Inflammatory macrophage (primary cell): Measurements from ENCODE around the gene CD19.
A peak's percentile ranks its signal among the peaks of the same experiment; 100 is the strongest.
"Not testable (repeated sequence)": the region's sequence is repeated elsewhere in the genome, so short reads cannot be mapped to it uniquely, and the experiment has no call there.

Experiments
- DNase-seq, 2 donors: peaks; one replicate each; pipeline ENCODE4 v3.0.0-alpha.2; 2020 to 2022
- total RNA-seq, 18 experiments: gene quantifications; one replicate each; lab custom pipeline; 2026; ENCODE audit warnings: mixed read lengths in 6 of 18, inconsistent platforms in 2 of 18; lab: John Stamatoyannopoulos, UW

The CD19 gene
- total RNA-seq: 0 to 0.33 (median 0.08) reads per million in 18 experiments

DNA sequence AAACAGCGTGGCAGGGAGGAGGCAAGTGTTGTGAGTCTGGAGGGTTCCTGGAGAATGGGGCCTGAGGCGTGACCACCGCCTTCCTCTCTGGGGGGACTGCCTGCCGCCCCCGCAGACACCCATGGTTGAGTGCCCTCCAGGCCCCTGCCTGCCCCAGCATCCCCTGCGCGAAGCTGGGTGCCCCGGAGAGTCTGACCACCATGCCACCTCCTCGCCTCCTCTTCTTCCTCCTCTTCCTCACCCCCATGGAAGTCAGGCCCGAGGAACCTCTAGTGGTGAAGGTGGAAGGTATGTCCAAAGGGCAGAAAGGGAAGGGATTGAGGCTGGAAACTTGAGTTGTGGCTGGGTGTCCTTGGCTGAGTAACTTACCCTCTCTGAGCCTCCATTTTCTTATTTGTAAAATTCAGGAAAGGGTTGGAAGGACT, at the start of gene CD19:
CD19 (plus strand) TSS at position 171 of the 425 bp plus-strand sequence; CDS start at position 201, 30 bp downstream.
- no peak for DNase-seq

DNA sequence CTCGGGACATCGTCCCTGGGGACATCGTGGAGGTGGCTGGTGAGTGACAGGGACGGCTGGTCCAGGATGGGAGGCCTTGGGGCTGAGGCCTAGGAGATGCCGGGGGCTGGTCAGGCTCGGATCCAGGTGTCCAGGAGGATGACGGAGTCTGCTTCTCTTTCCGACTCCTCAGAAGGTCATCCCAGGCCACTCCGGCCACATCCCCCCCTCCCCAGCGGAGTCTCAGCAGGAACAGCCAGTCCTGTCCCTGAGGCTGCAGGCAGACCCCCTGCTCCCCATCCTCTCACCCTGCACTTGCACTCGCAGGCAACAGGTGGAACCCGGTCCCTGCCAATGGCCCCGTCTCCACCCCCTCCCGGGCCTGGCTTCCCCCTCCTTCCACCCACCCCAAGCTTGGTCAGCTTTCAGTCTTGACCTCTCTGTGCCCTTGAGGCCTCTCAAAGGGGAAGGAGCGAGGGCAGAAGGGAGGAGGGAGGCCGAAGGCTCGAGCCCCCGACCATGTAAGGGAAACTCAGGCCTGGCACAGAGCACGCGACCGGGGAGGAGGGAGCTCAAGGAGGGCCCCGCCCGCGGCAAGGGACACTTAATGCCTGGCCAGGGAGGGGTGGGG, 49.1 kb upstream of the CD19 start:
- no peak for DNase-seq

DNA sequence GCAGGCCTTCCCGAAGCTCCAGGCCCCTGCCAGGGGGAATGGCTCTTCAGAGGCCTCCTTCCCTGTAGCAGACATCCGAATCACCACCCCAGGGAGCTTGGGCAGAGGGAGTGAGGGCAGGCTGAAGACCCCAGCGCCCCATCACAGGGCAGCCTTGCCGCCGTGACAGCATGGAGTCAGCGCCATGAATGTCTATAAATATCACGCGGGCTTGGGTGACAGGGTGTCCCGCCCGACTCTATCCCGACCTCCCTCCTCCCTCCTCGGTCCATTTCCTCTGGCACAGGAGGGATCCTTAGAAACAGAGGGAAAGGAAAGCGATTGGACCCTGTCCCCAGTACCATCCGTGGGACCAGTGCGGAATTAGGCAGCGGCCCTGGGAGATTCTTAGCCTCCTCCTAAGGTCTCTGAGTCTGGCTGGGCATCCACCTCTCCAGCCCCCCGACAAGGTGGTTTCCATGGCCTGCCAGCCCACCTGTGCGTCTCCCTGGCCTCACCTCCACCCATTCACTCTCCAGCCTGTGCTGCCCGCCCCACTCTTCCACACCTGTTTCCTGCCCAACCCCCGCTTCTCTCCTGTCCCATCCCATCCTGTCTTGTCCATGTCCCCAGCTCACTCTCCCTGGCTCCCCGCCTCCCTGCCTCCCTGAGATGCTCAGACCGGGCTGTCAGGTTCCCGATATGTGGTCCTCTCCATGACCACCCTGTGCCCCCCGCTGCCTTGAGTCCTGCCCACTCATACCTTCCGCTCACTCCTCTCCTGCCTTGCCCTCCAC, 48.4 kb upstream of the CD19 start:
- DNase-seq: no peak

DNA sequence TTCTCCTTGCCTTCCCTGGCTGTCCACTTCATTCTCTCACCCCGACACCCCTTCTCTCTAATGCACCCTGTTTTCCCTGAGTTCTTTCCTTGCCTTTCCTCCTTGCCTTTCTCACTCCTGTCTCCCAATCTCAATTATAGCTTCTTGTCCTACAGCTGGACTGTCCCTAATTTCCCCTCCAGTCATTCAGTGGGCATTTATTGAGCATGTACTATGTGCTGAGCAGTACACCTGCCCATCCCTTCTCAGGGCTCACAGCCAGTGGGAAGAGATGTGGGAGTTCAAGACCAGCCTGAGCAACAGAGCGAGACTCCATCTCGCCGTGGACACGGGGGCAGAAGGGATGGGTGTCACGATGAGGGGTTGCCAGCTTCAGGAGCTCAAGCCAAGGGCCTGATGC, 47.7 kb upstream of the CD19 start:
- no peak for DNase-seq

DNA sequence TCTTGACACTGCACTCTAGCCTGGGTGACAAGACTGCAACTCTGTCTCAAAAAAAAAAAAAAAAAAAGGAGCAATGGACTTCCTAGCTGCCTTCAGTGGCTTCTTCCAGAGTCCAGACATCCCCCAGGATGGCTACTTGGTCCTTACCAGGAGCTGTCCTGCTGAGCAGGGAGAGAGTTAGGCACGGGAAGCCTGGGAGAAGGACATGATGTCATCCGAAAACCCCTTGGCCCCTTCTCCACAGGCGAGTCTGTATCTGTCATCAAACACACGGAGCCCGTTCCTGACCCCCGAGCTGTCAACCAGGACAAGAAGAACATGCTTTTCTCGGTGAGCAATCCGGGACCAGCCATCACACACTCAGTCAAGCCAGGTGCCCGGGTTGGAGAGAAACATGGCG, 44.8 kb upstream of the CD19 start:
- DNase-seq: no peak

DNA sequence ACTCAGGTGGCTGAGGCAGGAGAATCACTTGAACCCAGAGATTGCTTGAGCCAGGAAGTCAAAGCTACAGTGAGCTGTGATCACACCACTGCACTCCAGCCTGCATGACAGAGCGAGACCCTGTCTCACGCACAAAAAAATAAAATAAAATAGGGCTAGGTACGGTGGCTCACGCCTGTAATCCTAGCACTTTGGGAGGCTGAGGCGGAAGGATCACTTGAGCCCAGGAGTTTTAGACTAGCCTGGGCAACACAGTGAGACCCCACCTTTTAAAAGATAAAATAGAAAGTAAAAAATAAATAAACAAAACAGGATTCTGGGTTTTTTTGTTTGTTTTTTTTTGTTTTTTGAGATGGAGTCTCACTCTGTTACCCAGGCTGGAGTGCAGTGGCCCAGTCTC, 41.4 kb upstream of the CD19 start:
- not testable (repeated sequence) for DNase-seq

DNA sequence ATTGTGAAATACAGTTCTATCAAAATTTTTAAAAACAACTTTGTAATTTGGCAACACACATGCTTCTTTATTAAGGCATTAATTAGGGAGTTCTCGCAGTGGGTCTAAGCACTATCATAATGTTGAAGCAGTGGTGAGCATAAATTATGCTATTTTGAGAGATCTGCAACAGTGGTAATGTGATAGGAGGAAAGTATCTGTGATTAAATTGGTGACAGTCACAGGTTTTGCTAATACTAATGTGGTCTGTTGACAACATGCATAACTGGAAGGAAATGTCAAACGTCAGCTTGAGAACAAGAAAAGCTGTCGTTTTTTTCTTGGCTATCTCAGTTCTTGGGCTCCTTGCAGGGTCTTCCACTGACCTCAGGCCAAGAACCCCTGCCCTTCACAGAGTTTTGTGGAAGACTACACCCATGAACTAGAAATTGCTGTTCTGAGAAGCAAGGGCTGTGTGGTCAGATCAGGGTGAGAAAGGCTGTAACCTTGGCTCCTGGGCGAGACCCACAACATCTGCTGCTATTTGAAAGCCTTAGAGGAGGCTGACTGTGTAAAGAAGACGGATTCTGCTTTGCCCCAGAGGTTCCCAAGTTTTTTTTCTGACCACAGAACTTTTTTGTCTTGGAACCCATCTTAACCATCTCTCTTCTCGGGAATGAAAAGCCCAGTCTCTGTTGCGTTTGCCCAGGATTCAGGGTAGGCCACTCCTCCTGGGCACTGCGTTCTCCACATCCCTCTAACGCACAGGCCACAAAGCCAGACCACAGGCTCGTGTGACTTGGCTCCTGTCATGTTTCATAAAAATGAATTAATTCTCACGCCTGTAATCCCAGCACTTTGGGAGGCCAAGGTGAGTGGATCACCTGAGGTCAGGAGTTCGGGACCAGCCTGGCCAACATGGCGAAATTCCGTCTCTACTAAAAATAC, 39.5 kb upstream of the CD19 start:
- no peak for DNase-seq

DNA sequence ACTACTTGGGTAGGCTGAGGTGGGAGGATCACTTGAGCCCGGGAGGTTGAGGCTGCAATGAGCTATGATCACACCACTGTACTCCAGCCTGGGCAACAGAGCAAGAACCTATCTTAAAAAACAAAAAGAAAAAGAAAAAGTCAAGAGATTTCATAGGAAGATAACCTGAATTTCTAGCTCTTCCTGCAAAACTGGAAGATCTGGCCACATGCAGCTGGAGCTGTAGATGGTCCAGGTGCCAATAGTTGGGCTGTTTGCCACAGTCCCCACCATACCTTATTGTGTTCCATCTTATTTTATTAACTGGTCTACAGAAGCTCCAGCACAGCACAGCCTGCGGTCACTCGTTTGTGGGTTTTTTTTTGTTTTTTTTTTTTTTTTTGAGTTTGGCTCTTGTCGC, 38.5 kb upstream of the CD19 start:
- DNase-seq: no peak

DNA sequence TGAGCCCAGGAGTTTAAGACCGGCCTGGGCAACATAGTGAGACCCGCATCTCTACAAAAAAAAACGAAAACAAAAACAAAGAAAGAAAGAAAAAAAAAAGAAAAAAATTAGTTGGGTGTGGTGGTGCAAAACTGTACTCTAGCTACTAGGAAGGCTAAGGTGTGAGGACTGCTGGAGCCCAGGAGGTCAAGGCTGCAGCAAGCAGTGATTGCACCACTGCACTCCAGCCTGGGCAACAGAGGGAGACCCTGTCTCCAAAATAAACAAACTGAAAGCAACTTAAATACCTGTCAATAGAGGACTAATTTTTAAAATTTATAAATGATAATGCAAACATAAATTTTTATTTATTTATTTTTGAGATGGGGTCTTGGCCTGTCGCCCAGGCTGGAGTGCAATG, 36.2 kb upstream of the CD19 start:
- no peak for DNase-seq

DNA sequence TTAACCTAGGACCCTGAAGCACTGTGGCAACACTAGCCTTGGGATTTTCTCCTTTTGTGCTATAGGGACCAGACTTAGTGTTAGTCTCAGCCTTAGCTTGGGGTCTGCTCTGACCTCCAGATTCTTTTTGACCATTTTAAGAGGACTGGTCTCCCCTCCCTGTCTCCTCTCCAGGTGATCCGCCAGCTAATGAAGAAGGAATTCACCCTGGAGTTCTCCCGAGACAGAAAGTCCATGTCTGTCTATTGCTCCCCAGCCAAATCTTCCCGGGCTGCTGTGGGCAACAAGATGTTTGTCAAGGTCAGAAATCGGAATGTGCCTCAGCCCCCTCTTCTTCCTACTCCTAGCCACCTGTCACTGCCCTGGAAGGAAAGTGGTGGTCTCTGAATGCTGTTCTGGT, 33.9 kb upstream of the CD19 start:
- DNase-seq: no peak

DNA sequence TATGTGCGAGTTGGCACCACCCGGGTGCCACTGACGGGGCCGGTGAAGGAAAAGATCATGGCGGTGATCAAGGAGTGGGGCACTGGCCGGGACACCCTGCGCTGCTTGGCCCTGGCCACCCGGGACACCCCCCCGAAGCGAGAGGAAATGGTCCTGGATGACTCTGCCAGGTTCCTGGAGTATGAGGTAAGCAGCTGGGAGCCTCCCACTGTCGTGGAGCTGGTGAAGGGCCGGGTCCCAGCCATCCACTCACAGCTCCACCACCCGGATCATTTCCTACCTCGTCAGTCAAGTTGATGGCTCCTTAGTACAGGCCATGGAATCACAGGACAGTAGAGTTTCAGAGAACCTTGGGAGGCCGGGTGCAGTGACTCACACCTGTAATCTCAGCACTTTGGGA, 33.5 kb upstream of the CD19 start:
- DNase-seq: no peak

DNA sequence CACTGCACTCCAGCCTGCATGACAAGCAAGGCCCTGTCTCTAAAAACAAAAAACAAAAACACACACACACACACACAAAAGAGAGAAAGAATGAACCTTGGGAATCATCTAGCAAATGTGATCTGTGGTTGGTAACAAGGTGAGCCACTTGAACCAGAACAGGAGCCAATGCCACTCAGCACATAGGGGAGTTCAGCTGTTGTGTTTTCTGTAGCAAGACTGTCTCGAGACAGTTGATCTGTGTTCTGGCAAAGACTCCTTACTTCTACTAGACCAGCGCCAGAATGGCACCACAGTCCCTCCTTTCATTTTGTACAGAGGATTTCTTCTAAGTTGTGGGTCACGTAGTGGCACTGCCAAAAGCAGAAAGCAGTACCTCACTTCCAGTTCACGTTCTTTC, 32.8 kb upstream of the CD19 start:
- DNase-seq: no peak

DNA sequence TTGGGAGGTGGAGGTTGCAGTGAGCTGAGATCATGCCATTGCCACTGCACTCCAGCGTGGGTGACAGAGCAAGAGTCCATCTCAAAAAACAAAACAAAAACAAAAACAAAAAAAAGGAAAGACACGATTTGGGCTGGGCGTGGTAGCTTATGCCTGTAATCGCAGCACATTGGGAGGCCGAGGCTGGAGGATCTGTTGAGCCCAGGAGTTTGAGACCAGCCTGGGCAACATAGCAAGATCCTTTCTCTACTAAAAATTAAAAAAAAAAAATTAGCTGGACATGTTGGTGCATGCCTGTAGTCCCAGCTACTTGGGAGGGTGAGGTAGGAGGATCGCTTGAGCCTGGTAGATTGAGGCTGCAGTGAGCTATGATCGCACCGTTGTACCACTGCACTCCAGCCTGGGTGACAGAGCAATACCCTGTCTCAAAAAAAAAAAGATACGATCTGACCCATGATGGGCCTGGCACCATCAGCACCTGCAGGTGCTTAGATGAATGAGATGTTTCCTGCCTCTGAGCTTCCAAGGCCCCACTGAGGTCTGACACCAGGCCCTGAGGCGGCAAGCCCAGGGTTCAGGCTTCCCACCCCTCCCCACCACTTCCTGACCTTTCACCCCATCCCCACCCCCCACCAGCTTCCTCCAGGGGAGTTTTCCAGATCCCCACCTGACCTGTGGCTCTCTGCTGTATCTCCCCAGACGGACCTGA, 31.7 kb upstream of the CD19 start:
- DNase-seq: no peak

DNA sequence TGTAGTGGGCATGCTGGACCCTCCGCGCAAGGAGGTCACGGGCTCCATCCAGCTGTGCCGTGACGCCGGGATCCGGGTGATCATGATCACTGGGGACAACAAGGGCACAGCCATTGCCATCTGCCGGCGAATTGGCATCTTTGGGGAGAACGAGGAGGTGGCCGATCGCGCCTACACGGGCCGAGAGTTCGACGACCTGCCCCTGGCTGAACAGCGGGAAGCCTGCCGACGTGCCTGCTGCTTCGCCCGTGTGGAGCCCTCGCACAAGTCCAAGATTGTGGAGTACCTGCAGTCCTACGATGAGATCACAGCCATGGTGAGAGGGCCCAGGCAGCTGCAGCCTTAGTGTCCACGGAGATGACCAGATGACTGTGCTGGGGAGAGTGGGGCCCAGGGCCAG, 31.2 kb upstream of the CD19 start:
- DNase-seq: no peak

DNA sequence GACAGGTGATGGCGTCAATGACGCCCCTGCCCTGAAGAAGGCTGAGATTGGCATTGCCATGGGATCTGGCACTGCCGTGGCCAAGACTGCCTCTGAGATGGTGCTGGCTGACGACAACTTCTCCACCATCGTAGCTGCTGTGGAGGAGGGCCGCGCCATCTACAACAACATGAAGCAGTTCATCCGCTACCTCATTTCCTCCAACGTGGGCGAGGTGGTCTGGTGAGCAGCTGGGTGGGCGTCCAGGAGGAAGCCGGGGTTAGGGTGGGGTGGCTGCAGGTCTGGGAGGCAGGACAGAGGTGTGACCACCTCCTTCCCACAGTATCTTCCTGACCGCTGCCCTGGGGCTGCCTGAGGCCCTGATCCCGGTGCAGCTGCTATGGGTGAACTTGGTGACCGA, 29.9 kb upstream of the CD19 start:
- peak; percentile 12 to 52 for DNase-seq

DNA sequence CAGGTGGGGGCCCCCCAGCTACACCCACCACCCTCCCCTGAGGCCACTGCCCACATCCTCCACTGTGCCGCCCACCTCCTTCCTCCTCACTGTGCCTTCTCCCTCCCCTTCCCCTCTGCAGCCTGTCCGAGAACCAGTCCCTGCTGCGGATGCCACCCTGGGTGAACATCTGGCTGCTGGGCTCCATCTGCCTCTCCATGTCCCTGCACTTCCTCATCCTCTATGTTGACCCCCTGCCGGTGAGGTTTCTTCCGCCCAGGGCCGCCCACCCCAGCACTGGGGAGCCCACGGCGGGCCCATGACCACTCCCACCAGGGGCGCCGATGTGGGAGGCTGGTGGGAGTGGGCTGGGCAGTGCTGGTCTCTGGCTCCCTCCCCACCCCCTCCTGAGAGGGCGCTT, 28.9 kb upstream of the CD19 start:
- DNase-seq: peak in 1 of 2 donors; percentile 3

DNA sequence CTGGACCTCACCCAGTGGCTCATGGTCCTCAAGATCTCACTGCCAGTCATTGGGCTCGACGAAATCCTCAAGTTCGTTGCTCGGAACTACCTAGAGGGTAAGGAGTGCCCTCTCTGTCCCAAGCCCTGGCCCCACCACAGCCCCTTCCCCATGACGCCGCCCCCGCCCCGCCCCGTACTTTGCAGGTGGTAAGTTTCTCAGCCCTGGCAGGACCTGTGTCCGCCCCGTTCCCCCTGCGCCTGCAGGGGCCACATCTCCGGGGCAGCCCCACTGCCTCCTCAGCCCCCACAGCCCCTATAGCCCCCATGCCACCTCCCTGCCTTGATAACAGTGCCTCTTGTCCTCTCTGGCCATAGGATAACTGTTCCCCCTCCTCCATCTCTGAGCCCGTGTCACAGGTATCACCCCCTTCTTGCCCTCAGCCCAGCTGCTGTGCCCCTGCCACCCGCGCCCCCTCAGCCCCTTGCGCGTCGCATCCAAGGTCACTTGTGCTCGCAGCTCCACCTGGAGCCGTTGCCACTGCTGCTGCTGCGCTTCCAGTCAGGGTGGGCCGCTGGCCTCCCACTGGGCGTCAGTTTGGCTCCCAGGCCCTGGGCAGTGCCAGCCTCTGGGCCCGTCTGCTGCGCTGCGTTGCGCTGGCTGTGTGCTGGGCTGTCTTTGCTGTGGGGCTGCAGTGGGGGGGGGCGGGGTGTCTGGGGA, 28.3 kb upstream of the CD19 start:
- no peak for DNase-seq

DNA sequence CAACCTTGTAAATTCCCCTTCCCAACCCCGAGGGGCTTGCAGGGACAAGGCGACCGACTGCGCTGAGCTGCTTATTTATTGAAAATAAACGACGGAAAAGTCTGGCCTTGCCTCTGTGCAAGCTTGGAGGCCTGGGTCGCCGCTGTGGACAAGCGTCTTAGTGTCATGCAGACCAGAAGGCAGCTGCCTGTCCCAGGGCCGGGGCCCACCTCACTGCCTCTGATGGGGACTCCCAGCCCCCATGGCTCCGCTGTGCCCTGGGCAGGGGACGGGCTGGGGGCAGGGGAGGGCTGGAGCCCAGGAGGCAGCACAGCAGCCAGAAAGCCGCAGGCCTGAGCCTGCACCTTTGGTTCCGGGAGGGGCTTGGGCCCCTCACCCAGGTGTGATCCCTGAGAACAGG, 27.4 kb upstream of the CD19 start:
- no peak for DNase-seq

DNA sequence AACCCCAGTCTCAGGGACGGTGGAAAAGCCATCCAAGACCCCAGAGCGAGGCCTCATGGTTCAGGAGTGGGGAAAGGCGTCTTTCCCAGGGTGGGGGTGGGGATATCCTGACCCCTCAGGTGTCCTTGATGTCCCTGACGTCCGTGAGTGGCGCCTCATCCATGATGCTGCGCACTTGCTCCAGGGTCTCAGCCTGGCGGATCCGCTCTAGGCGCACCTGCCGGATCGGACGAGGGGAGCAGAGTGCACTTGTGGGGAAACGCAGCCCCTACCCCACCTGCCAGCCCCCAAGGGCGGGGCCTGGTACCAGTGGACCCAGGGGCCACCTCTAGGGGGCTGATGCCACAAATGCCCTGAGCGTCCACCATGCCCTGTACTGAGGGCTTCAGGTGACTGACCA, 26.9 kb upstream of the CD19 start:
- no peak for DNase-seq

DNA sequence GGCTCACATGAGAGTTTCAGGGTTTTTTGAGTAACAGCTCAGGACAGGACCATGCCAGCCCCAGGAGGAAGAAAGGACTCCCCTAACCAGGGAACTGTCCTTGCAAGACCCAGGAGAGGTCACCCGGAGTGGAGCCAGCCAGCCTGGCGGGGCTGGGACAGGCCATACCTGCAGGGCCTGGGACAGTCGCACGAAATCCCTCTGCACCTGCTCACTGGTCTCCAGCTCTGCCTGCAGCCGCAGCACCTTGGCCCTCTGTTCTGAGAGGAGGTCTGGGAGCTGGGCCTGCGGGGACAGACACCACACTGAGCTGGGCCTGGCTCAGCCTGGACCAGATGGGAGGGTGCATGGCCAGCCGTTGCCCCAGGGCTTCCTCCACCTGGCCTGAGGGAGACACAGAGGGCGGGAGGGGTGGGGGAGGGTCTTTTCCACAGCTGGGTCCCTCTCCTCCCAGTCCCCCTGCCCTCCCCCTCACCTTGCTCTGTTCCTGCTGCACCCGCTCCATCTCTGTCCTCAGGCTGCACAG, 26.5 kb upstream of the CD19 start:
- DNase-seq: no peak

DNA sequence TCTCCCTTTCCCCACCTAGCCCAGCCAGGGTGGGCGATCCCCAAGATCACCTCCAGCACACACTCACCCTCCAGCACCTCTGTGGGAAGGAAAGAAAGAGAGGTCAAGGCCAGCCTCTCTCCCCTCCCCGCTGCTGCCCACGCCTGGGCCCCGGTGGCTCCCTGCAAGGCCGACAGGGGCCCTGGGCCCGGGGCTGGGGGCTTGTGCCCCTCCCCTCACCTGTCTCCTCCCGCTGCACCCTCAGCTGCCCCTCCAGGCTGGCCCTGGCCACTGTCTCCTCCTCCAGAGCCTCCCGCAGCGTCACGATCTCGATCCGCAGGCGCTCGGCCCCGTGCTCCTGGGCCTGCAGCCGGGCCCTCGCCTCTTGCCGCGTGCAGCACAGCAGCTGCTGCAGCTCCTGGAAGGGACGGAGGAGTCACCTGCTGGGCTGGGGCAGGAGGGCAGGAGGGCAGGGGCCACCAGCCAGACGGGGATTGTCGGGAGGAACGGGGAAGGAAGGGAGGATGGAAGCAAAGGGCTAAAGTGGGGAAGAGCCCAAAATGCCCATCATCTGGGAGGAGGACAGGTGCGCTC, 25.9 kb upstream of the CD19 start:
- DNase-seq: no peak
